ENCODE measurements around the gene RAC2.

Gene RAC2

GRCh38 chr22:37221424-37222333 lies 22.4 kb downstream of the RAC2 start:
- no peak for DNase-seq (ENCODE audit: low read depth)

DNA sequence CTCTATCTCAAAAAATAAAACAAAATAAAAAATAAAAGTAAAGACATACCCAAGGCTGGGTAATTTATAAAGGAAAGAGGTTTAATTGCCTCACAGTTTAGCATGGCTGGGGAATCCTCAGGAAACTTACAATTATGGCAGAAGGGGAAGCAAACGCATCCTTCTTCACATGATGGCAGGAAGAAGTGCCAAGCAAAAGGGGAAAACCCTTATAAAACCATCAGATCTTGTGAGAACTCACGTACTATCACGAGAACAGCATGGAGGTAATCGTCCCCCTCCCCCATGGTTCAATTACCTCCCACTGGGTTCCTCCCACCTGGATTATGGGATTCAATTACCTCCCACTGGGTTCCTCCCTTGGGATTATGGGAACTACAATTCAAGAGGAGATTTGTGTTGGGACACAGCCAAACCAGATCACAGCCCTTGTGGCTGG lies 23.5 kb downstream of the RAC2 start:
- DNase-seq (ENCODE audit: low read depth) = no peak

DNA sequence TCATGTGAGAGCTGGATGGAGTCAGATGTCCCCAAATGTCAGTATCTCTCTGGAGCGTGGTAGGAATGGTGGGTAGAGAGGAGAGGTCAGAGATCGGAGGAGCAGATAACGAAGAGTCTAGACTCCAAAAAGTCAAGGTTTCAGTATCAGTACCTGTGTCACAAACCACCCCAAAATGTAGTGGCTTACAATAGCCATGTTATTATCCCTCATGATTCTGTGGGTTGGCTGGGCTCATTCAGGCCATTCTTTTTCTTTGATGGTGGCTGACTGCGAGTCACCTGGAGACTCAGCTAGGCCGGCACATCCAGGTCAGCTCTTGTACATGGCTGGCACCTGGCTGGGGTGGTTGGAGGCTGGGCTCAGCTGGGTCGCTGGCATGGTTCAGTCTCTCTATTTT lies 24.5 kb downstream of the RAC2 start:
- DNase-seq (ENCODE audit: low read depth) = no peak

GRCh38 chr22:37218771-37219411 lies 25.2 kb downstream of the RAC2 start:
- no peak for DNase-seq (ENCODE audit: low read depth)

DNA sequence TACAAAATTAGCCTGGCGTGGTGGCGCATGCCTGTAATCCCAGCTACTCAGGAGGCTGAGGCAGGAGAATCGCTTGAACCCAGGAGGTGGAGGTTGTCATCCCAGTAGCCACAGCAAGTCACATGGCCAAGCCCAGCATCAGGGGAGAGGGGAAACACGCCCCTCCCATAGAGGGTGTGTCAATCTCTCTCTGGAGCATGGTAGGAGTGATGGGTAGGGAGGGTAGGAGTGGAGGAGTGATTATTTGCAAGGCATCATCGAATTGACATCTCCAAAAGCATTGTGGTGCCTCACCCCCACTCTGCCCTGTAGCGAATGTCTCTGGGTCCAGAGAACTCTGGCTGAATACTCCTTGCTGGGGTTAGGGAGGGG lies 25.7 kb downstream of the RAC2 start:
- DNase-seq (ENCODE audit: low read depth) = no peak

DNA sequence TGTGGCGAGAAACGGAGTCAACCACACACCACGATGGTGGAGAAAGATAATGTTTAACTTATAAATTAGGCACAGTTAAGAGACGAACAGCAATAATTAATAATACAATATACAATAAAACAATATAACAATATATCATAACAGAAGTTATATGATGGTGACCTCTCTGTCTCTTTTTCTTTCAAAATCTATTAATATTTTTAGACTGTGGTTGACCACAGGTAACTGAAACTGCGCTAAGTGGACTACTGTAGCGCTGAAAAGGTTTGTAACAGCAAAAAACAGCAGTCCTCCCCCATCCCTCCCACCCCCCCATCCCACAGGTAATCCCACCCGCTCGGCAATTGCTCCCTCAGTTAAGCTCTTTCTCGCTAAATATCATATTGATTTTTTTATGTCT lies 28.2 kb downstream of the RAC2 start:
- no peak for DNase-seq (ENCODE audit: low read depth)

- DNase-seq (ENCODE audit: low read depth) = no peak
Observed at GRCh38 chr22:37214731-37215030, 29.4 kb downstream of the RAC2 start.

- no peak for DNase-seq (ENCODE audit: low read depth)
Observed at GRCh38 chr22:37213941-37214730, 29.9 kb downstream of the RAC2 start.

GRCh38 chr22:37213218-37213855 lies 30.7 kb downstream of the RAC2 start:
- DNase-seq (ENCODE audit: low read depth) = no peak

DNA sequence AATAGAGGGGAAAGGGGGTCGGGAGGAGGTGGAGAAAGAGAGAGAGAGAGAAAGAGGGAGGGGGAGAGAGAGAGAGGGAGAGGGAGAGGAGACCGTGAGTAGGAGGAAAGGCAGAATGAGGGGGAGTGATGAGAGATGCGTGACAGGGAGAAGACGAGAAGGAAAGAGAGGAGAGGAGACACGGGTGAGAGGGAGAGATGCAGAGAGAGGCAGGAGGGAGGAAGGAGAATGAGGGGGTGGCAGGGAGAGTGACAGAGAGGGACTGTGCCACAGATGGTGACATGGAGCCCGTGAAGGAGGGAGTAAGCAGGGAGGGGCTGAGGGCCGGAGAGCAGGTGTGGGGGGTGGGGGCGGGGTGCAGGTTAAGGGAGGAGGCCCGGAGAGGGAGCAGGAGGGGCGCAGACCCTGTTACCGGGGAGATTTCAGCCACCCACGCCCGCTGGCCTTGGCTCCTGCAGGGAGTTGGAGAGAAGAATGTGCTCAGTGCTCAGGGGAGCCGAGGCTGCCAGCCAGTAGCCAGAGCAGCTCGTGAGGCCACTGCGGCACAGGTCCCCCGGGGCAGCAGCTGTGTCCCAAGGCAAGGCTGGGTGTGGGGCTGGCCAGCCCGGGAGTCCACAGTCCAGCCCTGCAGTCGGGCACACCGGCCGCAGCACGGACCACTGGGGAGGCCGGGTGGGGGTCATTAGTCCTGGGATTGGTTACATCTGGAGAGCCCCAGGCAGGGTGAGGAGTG lies 31.7 kb downstream of the RAC2 start, which contains the start of gene SSTR3:
TSS of gene SSTR3 (minus strand) at position 304 of the 733 bp plus-strand sequence. CDS start 4,674 bp downstream, outside the sequence.
- peak; percentile 25 for DNase-seq (ENCODE audit: low read depth)

- no peak for DNase-seq (ENCODE audit: low read depth)
Observed at GRCh38 chr22:37211866-37212173, 32.2 kb downstream of the RAC2 start.

DNA sequence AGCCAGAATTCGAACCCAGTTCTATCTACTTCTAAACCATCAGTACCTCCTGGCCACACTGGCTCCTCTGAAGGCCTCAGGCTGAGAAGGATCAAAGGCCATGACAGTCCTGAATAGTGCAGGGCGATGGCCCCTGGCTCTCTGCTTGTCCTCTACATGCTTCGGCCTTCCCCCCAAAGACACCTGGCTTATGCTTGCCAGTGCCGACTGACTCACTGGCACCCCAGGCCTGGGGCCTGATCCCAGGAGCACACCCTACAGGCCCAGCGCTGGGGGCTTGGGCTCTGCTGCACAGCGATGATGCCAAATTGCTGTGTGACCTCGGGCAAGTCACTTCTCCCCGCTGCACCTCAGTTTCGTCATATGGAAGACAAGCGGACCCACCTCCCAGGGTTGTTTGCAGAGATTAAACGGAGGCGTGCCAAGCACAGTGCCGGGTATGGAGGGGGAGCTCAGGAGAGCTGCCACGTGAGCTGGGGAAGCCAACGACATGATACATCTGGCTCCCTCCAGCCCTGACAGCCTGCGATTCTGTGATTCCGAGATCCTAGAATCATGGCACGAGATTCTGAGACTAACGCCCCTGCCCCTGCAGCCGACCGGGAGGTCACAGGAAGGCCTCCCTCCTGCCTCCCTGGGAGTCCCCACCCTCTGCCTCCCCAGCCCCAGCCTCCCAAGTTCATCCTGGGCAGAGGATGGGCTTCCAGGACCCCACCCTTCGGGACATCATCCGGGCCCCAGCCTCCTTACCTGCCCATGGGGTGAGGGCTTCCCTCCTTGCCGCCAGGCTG lies 32.8 kb downstream of the RAC2 start:
- DNase-seq (ENCODE audit: low read depth) = no peak

DNA sequence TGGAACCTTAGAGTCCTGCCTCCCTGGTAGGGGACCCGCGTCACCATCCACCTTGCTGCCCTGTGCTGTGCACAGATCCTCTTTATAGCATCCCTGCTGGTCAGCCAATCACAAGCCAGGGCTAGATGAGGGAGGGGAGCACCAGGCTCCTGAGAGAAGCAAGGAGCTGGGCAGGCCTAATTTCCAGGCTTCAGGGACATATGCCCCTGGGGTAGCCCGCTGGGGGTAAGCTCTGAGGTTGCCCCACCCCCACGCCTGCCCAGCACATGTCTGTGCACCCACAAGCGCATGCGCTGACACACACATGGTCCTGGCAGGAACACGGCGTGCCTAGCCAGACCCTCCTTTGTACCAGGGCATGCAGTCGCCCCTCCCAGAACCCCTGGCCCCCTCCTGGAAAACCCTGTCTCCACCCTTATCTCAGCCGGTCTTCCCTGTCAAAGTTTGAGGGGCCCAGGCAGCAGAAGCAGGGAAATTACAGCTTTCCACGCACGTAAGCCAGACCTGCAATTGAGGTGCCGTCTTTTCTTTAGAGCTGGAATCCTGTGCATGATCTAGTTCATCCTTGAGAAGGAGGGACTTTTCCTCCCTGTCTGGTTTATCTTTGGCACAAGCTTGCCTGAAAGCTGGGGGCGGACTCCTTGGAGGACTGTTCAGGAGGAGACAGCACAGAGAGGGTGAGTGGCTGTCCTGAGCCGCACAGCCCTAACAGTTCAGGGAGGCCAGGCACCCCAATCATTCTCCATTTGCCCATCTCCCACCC lies 33.8 kb downstream of the RAC2 start:
- DNase-seq (ENCODE audit: low read depth) = no peak

GRCh38 chr22:37209140-37209845 lies 34.8 kb downstream of the RAC2 start:
- DNase-seq (ENCODE audit: low read depth) = no peak

- no peak for DNase-seq (ENCODE audit: low read depth)
Observed at GRCh38 chr22:37208401-37209139, 35.5 kb downstream of the RAC2 start.

GRCh38 chr22:37207981-37208380 lies 36.1 kb downstream of the RAC2 start:
- no peak for DNase-seq (ENCODE audit: low read depth)

DNA sequence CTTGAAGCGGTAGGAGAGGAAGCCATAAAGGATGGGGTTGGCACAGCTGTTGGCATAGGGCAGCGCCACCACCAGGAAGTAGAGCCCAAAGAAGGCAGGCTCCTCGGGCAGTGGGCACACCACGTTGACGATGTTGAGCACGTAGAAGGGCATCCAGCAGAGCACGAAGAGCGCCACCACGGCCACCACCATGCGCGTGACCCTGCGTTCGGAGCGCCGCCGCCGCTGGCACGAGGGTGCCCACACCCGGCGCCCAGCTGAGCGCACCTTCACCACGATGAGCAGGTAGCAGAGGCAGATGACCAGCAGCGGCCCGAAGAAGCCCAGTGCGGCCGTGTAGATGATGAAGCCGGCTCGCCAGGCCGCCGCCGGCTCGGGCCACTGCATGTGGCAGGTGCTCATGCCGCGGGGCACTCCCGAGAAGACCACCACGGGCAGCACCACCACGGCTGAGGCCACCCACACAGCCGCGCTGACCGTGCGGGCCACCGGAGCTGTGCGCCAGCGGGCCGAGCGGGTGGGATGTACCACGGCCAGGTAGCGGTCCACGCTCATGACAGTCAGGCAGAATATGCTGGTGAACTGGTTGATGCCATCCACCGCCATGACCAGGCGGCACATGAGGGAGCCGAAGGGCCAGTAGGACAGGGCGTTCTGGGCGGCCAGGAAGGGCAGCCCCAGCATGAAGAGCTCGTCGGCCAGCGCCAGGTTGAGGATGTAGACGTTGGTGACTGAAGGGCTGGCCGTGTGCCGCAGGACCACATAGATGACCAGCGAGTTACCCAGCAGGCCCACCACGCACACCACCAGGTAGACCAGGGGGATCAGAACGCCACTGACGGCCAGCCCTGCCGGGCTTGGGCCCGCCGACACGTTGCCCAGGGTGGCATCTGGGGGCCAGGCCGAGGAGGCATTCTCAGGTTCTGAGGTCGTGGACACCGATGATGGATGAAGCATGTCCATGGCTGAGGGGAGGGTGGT lies 36.9 kb downstream of the RAC2 start:
- DNase-seq (ENCODE audit: low read depth) = no peak
